HepG2 (cell line): Measurements from ENCODE around the gene S100A16. TPM values are rescaled to one million over a fixed set of nuclear protein-coding genes. Genes with fewer than 3 reads are reported as not detected.

Source experiments
- CENPX ChIP-seq: sonication (generic); formaldehyde crosslinking; IDR thresholded peaks from 2 replicates; pipeline ENCODE4 v1.9.0; 2021; ENCODE audit warnings: mild to moderate bottlenecking, missing genetic modification reagents, moderate library complexity
- EEA1 ChIP-seq: sonication (generic); formaldehyde crosslinking; IDR thresholded peaks from 2 replicates; pipeline ENCODE4 v1.5.1; 2020; ENCODE audit warnings: mild to moderate bottlenecking, missing genetic modification reagents, borderline replicate concordance
- FOXM1 ChIP-seq: sonication (generic); formaldehyde crosslinking; IDR thresholded peaks from 2 replicates; pipeline ENCODE4 v1.5.0; 2020; ENCODE audit warnings: missing genetic modification reagents
- HNRNPH1 ChIP-seq: fragments of 200-400 bp; formaldehyde crosslinking; optimal IDR thresholded peaks from 2 replicates; pipeline ENCODE3; 2017; ENCODE audit warnings: mild to moderate bottlenecking, low read depth, low read length
- MBD4 ChIP-seq: IDR thresholded peaks from 2 replicates; pipeline ENCODE4 v1.6.1; 2012; ENCODE audit warnings: low read length, inconsistent platforms, borderline replicate concordance
- NKX3-1 ChIP-seq: sonication (generic); formaldehyde crosslinking; IDR thresholded peaks from 2 replicates; pipeline ENCODE4 v1.5.0; 2020; ENCODE audit warnings: missing genetic modification reagents
- SAFB2 ChIP-seq: sonication (generic); formaldehyde crosslinking; IDR thresholded peaks from 2 replicates; pipeline ENCODE4 v1.5.1; 2020; ENCODE audit warnings: missing genetic modification reagents, low read depth, mild to moderate bottlenecking, borderline replicate concordance
- SMARCE1 ChIP-seq: fragments of 450-650 bp; IDR thresholded peaks from 2 replicates; pipeline ENCODE4 v1.6.1; 2017; ENCODE audit warnings: borderline replicate concordance
- SOX6 ChIP-seq, 2 experiments: fragments of 450-650 bp in 1 of 2; sonication (generic) in 1 of 2; formaldehyde crosslinking in 1 of 2; IDR thresholded peaks; 2 replicates each; pipeline versions ENCODE4 v1.4.0 to v1.6.1; 2017 to 2020; ENCODE audit warnings: antibody characterized with exemption in 1 of 2, mild to moderate bottlenecking in 1 of 2, missing genetic modification reagents in 1 of 2
- SP5 ChIP-seq: IDR thresholded peaks from 2 replicates; pipeline ENCODE4 v1.6.1; 2016; ENCODE audit warnings: low read depth, borderline replicate concordance
- SRY ChIP-seq: sonication (generic); formaldehyde crosslinking; IDR thresholded peaks from 2 replicates; pipeline ENCODE4 v1.8.0; 2022; ENCODE audit warnings: mild to moderate bottlenecking, missing genetic modification reagents
- ZFP36L1 ChIP-seq: sonication (generic); formaldehyde crosslinking; IDR thresholded peaks from 2 replicates; pipeline ENCODE4 v1.8.0; 2022; ENCODE audit warnings: mild to moderate bottlenecking, missing genetic modification reagents, moderate library complexity
- ZFP37 ChIP-seq: sonication (generic); formaldehyde crosslinking; IDR thresholded peaks from 2 replicates; pipeline ENCODE4 v1.4.0; 2020; ENCODE audit warnings: missing genetic modification reagents, borderline replicate concordance
- ZNF205 ChIP-seq: IDR thresholded peaks from 2 replicates; pipeline ENCODE4 v1.6.1; 2018; ENCODE audit warnings: missing biosample characterization, missing genetic modification reagents
- ZNF329 ChIP-seq: sonication (generic); formaldehyde crosslinking; IDR thresholded peaks from 2 replicates; pipeline ENCODE4 v1.9.0; 2021; ENCODE audit warnings: low read depth, mild to moderate bottlenecking, missing genetic modification reagents
- ZNF354B ChIP-seq: sonication (generic); formaldehyde crosslinking; IDR thresholded peaks from 2 replicates; pipeline ENCODE4 v1.8.0; 2022; ENCODE audit warnings: mild to moderate bottlenecking, missing genetic modification reagents
- ZNF549 ChIP-seq: sonication (generic); formaldehyde crosslinking; IDR thresholded peaks from 2 replicates; pipeline ENCODE4 v1.5.0; 2020; ENCODE audit warnings: missing genetic modification reagents
- ZNF678 ChIP-seq: sonication (generic); formaldehyde crosslinking; IDR thresholded peaks from 2 replicates; pipeline ENCODE4 v1.4.0; 2020; ENCODE audit warnings: mild to moderate bottlenecking, missing genetic modification reagents
- ZNF724P ChIP-seq: sonication (generic); formaldehyde crosslinking; IDR thresholded peaks from 2 replicates; pipeline ENCODE4 v1.8.0; 2022; ENCODE audit warnings: missing genetic modification reagents, borderline replicate concordance
- ZNF780A ChIP-seq: sonication (generic); formaldehyde crosslinking; IDR thresholded peaks from 2 replicates; pipeline ENCODE4 v1.8.0; 2022; ENCODE audit warnings: mild to moderate bottlenecking, missing genetic modification reagents, moderate library complexity
- ZNF850 ChIP-seq: sonication (generic); formaldehyde crosslinking; conservative IDR thresholded peaks from 2 replicates; pipeline ENCODE4 v1.9.0; 2021; ENCODE audit warnings: mild to moderate bottlenecking, missing genetic modification reagents
- ZNF883 ChIP-seq: sonication (generic); formaldehyde crosslinking; IDR thresholded peaks from 2 replicates; pipeline ENCODE4 v1.5.1; 2020; ENCODE audit warnings: mild to moderate bottlenecking, missing genetic modification reagents; ENCODE audit errors: not compliant biosample characterization
- polyA plus RNA-seq, 8 experiments: library from polyadenylated mRNA; depleted of rRNA in 3 of 8; stranded (reverse) in 7 of 8; unstranded in 1 of 8; fragments of >200 nt; fragmentation: Illumina TruSeq in 4 of 8; extraction: Trizol in 4 of 8; gene quantifications; 2 replicates each; pipeline versions ENCODE4 v1.2.1 to v1.2.3, GENCODE V29; 2011 to 2016; ENCODE audit warnings: low read depth in 4 of 8, missing spikeins in 1 of 8, mixed read lengths in 1 of 8; ENCODE audit not compliant: insufficient read depth in 1 of 8
- total RNA-seq, 5 experiments: library from RNA; depleted of rRNA; stranded (reverse); fragments of >200 nt; fragmentation: Illumina TruSeq; extraction: Trizol; gene quantifications; 2 replicates each; pipeline ENCODE4 v1.2.3, GENCODE V29; 2016; ENCODE audit warnings: low read depth in 1 of 5
- TF ChIP-seq, protein P1 (sequence below): sonication (generic); formaldehyde crosslinking; IDR thresholded peaks from 2 replicates; pipeline ENCODE4 v1.5.0; 2020; ENCODE audit warnings: mild to moderate bottlenecking, missing genetic modification reagents
- TF ChIP-seq, protein P2 (sequence below): sonication (generic); formaldehyde crosslinking; IDR thresholded peaks from 2 replicates; pipeline ENCODE4 v1.5.1; 2020; ENCODE audit warnings: missing genetic modification reagents, mild to moderate bottlenecking, borderline replicate concordance
- TF ChIP-seq, protein P3 (sequence below): sonication (generic); formaldehyde crosslinking; IDR thresholded peaks from 2 replicates; pipeline ENCODE4 v1.4.0; 2020; ENCODE audit warnings: missing genetic modification reagents
- TF ChIP-seq, protein P4 (sequence below): sonication (generic); formaldehyde crosslinking; IDR thresholded peaks from 2 replicates; pipeline ENCODE4 v1.4.0; 2020; ENCODE audit warnings: missing genetic modification reagents, borderline replicate concordance
- TF ChIP-seq, protein P5 (sequence below): sonication (generic); formaldehyde crosslinking; IDR thresholded peaks from 2 replicates; pipeline ENCODE4 v1.5.0; 2020; ENCODE audit warnings: mild to moderate bottlenecking, low read depth, missing genetic modification reagents, borderline replicate concordance

Gene S100A16
- total and polyA plus RNA-seq, 2 of the 13 experiments (the other 11 are each of a cell fraction or from before 2014, with no cell fraction given), result 46.0 to 195 TPM

DNA sequence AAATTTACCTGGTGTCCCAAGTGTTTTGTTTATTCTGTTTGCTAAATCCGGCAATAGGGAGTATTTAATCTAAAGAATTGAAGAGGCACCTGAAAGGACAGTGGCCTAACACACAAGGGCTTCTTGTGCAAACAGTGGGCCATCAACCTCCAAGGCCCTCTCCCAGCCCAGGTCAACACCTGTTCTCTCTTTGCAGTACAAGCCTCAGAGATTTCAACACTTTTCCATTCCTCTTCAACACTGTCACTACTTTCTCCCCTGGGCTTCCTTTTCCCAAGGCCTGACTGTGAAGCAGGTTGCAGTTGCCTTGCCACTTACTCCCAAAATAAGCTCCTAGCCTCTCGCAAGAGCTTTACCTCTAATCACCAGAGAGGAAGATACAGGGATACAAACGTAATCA is 42.4 kb upstream of the S100A16 start (continued):
- TF ChIP-seq, protein P1, sequence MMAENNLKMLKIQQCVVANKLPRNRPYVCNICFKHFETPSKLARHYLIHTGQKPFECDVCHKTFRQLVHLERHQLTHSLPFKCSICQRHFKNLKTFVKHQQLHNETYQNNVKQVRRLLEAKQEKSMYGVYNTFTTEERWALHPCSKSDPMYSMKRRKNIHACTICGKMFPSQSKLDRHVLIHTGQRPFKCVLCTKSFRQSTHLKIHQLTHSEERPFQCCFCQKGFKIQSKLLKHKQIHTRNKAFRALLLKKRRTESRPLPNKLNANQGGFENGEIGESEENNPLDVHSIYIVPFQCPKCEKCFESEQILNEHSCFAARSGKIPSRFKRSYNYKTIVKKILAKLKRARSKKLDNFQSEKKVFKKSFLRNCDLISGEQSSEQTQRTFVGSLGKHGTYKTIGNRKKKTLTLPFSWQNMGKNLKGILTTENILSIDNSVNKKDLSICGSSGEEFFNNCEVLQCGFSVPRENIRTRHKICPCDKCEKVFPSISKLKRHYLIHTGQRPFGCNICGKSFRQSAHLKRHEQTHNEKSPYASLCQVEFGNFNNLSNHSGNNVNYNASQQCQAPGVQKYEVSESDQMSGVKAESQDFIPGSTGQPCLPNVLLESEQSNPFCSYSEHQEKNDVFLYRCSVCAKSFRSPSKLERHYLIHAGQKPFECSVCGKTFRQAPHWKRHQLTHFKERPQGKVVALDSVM (CRISPR knock-in tag), result no peak
- no peak for TF ChIP-seq SMARCE1
- TF ChIP-seq ZNF883 (CRISPR knock-in tag), result no peak
- no peak for TF ChIP-seq ZNF678 (CRISPR knock-in tag)
- no peak for TF ChIP-seq ZNF724P (CRISPR knock-in tag)
- no peak for TF ChIP-seq FOXM1 (CRISPR knock-in tag)
- no peak for TF ChIP-seq EEA1 (CRISPR knock-in tag)
- no peak for TF ChIP-seq SOX6 (IDR thresholded peaks at IDR 0.05)
- TF ChIP-seq SOX6 (CRISPR knock-in tag; IDR thresholded peaks at IDR 0.05), result peak; percentile 34; the same call in 1 of the 2 replicates
- no peak for TF ChIP-seq SAFB2 (CRISPR knock-in tag)
- TF ChIP-seq HNRNPH1, result no peak
- TF ChIP-seq ZFP37 (CRISPR knock-in tag), result no peak
- no peak for TF ChIP-seq MBD4
- no peak for TF ChIP-seq ZNF354B (CRISPR knock-in tag)
- no peak for TF ChIP-seq SRY (CRISPR knock-in tag)
- TF ChIP-seq ZNF329 (CRISPR knock-in tag), result no peak
- TF ChIP-seq, protein P2, sequence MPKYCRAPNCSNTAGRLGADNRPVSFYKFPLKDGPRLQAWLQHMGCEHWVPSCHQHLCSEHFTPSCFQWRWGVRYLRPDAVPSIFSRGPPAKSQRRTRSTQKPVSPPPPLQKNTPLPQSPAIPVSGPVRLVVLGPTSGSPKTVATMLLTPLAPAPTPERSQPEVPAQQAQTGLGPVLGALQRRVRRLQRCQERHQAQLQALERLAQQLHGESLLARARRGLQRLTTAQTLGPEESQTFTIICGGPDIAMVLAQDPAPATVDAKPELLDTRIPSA (CRISPR knock-in tag), result no peak
- TF ChIP-seq NKX3-1 (CRISPR knock-in tag), result no peak
- TF ChIP-seq ZNF780A (CRISPR knock-in tag), result no peak
- TF ChIP-seq ZNF549 (CRISPR knock-in tag), result no peak
- no peak for TF ChIP-seq ZNF850 (CRISPR knock-in tag)
- TF ChIP-seq, protein P3, sequence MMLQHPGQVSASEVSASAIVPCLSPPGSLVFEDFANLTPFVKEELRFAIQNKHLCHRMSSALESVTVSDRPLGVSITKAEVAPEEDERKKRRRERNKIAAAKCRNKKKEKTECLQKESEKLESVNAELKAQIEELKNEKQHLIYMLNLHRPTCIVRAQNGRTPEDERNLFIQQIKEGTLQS (CRISPR knock-in tag), result no peak
- TF ChIP-seq, protein P4, sequence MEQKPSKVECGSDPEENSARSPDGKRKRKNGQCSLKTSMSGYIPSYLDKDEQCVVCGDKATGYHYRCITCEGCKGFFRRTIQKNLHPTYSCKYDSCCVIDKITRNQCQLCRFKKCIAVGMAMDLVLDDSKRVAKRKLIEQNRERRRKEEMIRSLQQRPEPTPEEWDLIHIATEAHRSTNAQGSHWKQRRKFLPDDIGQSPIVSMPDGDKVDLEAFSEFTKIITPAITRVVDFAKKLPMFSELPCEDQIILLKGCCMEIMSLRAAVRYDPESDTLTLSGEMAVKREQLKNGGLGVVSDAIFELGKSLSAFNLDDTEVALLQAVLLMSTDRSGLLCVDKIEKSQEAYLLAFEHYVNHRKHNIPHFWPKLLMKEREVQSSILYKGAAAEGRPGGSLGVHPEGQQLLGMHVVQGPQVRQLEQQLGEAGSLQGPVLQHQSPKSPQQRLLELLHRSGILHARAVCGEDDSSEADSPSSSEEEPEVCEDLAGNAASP (CRISPR knock-in tag), result 0 out of 2 replicates have a peak, but pooled peaks have one; percentile 5
- 0 out of 2 replicates have a peak, but pooled peaks have one; percentile 28 for TF ChIP-seq ZNF205 (CRISPR knock-in tag)
- no peak for TF ChIP-seq ZFP36L1 (CRISPR knock-in tag)
- TF ChIP-seq SP5 (CRISPR knock-in tag), result no peak
- TF ChIP-seq, protein P5, sequence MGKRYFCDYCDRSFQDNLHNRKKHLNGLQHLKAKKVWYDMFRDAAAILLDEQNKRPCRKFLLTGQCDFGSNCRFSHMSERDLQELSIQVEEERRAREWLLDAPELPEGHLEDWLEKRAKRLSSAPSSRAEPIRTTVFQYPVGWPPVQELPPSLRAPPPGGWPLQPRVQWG (CRISPR knock-in tag), result no peak
- no peak for TF ChIP-seq CENPX (CRISPR knock-in tag)
